Mesenchymal stem cell (in vitro differentiated cells and primary cell): ENCODE measurements around the gene BICRA.

Experiments used
- DNase-seq: peaks from one replicate; pipeline ENCODE4 v3.0.0-alpha.2; 2013
- H2AFZ ChIP-seq: one replicate; pipeline ENCODE4 v1.6.1; 2013; ENCODE audit warnings: low read depth, mild to moderate bottlenecking, control low read depth, inconsistent platforms, low read length, moderate library complexity
- H2AK5ac ChIP-seq: 2 replicates; pipeline ENCODE4 v1.6.1; 2013; ENCODE audit warnings: low read length, moderate library complexity, mild to moderate bottlenecking, inconsistent platforms; ENCODE audit not compliant: severe bottlenecking
- H2BK120ac ChIP-seq: one replicate; pipeline ENCODE4 v1.6.1; 2013; ENCODE audit warnings: low read depth, mild to moderate bottlenecking, inconsistent platforms, low read length, moderate library complexity
- H2BK12ac ChIP-seq, 2 experiments: one replicate each; pipeline ENCODE4 v1.6.1; 2013; ENCODE audit warnings: inconsistent platforms in 2 of 2, low read length in 2 of 2, mild to moderate bottlenecking in 2 of 2, moderate library complexity in 2 of 2, control low read depth in 1 of 2
- H2BK15ac ChIP-seq: one replicate; pipeline ENCODE4 v1.6.1; 2013; ENCODE audit warnings: mild to moderate bottlenecking, low read depth, inconsistent platforms; ENCODE audit not compliant: poor library complexity, severe bottlenecking
- H2BK5ac ChIP-seq: 2 replicates; pipeline ENCODE4 v1.6.1; 2013; ENCODE audit warnings: low read depth, mild to moderate bottlenecking, low read length, control low read depth, inconsistent platforms; ENCODE audit not compliant: poor library complexity, severe bottlenecking
- H3K14ac ChIP-seq, 2 experiments: one replicate each; pipeline ENCODE4 v1.6.1; 2013; ENCODE audit warnings: inconsistent platforms in 2 of 2, low read length in 2 of 2, control low read depth in 1 of 2, mild to moderate bottlenecking in 1 of 2, moderate library complexity in 1 of 2
- H3K18ac ChIP-seq, 2 experiments: one replicate each; pipeline ENCODE4 v1.6.1; 2013; ENCODE audit warnings: inconsistent platforms in 2 of 2, low read length in 2 of 2, control low read depth in 1 of 2, low read depth in 1 of 2, mild to moderate bottlenecking in 1 of 2
- H3K23ac ChIP-seq, 2 experiments: one replicate each; pipeline ENCODE4 v1.6.1; 2013; ENCODE audit warnings: inconsistent platforms in 2 of 2, low read length in 2 of 2, mild to moderate bottlenecking in 2 of 2, moderate library complexity in 2 of 2, control low read depth in 1 of 2
- H3K27ac ChIP-seq: 2 replicates; pipeline ENCODE4 v1.5.1; 2013; ENCODE audit warnings: mild to moderate bottlenecking, moderate library complexity, low read length, control low read depth, inconsistent platforms; ENCODE audit not compliant: poor library complexity, severe bottlenecking
- H3K27me3 ChIP-seq, 2 experiments: 2 replicates each; pipeline versions ENCODE4 v1.6.1 to v1.7.0; 2013; ENCODE audit warnings: low read length in 2 of 2, mild to moderate bottlenecking in 2 of 2, moderate library complexity in 2 of 2, control low read depth in 1 of 2, inconsistent platforms in 1 of 2; ENCODE audit not compliant: control insufficient read depth in 1 of 2, insufficient read depth in 1 of 2
- H3K36me3 ChIP-seq, 2 experiments: 2 replicates each; pipeline versions ENCODE4 v1.6.1 to v1.7.0; 2013; ENCODE audit warnings: low read length in 2 of 2, control low read depth in 1 of 2, inconsistent platforms in 1 of 2, low read depth in 1 of 2, mild to moderate bottlenecking in 1 of 2; ENCODE audit not compliant: insufficient read depth in 2 of 2, control insufficient read depth in 1 of 2
- H3K4ac ChIP-seq, 2 experiments: one replicate each; pipeline ENCODE4 v1.6.1; 2013; ENCODE audit warnings: inconsistent platforms in 2 of 2, low read length in 2 of 2, mild to moderate bottlenecking in 2 of 2, moderate library complexity in 2 of 2, control low read depth in 1 of 2, low read depth in 1 of 2
- H3K4me1 ChIP-seq: 2 replicates; pipeline ENCODE4 v1.6.1; 2013; ENCODE audit warnings: low read depth, low read length, control low read depth; ENCODE audit not compliant: control insufficient read depth, insufficient read depth
- H3K4me2 ChIP-seq: 2 replicates; pipeline ENCODE4 v1.6.1; 2013; ENCODE audit warnings: low read length, mild to moderate bottlenecking, inconsistent platforms; ENCODE audit not compliant: poor library complexity, severe bottlenecking
- H3K4me3 ChIP-seq, 2 experiments: 2 replicates each; pipeline versions ENCODE4 v1.5.1 to v1.7.0; 2013; ENCODE audit warnings: low read length in 2 of 2, mild to moderate bottlenecking in 2 of 2, control low read depth in 1 of 2, low read depth in 1 of 2; ENCODE audit not compliant: insufficient read depth in 1 of 2
- H3K79me1 ChIP-seq: replicated peaks from 2 replicates; pipeline ENCODE4 v1.6.1; 2013; ENCODE audit warnings: mild to moderate bottlenecking, control low read depth, low read length, inconsistent platforms; ENCODE audit not compliant: poor library complexity, severe bottlenecking
- H3K9ac ChIP-seq: 2 replicates; pipeline ENCODE4 v1.7.0; 2013; ENCODE audit warnings: mild to moderate bottlenecking, low read length, moderate library complexity
- H3K9me3 ChIP-seq: 2 replicates; pipeline ENCODE4 v1.7.0; 2013; ENCODE audit warnings: mild to moderate bottlenecking, low read length; ENCODE audit not compliant: control insufficient read depth
- H4K8ac ChIP-seq: one replicate; pipeline ENCODE4 v1.6.1; 2013; ENCODE audit warnings: inconsistent platforms, mild to moderate bottlenecking, low read length, moderate library complexity
- H4K91ac ChIP-seq: one replicate; pipeline ENCODE4 v1.6.1; 2013; ENCODE audit warnings: mild to moderate bottlenecking, low read length, inconsistent platforms
- WGBS: methylation state at CpG from one replicate; pipeline ENCODE4 v1.1.7; 2013; ENCODE audit warnings: mixed read lengths; 5-methylcytosine and 5-hydroxymethylcytosine counted together

Gene BICRA

GRCh38 chr19:47625650-47626049 lies 16.7 kb downstream of the BICRA start:
- no peak overlapping the region for H2BK5ac ChIP-seq
- no peak overlapping the region for H3K18ac ChIP-seq
- no peak overlapping the region for H3K23ac ChIP-seq
- no peak overlapping the region for H2AFZ ChIP-seq
- H3K14ac ChIP-seq, result no peak overlapping the region
- no peaks in the 10 kb centered on the region for H3K9me3 ChIP-seq
- H3K36me3 ChIP-seq, result peaks cover 21 to 23% of the 10 kb centered on the region in 2 experiments
- no peak overlapping the region for H3K4me3 ChIP-seq
- no peak overlapping the region for H3K9ac ChIP-seq
- no peak overlapping the region for H3K4ac ChIP-seq
- DNase-seq, result no peak
- H3K4me1 ChIP-seq, result peaks cover 16% of the 10 kb centered on the region
- H2BK120ac ChIP-seq, result no peak overlapping the region
- H3K27ac ChIP-seq, result no peak overlapping the region
- no peak overlapping the region for H2BK15ac ChIP-seq
- H4K91ac ChIP-seq, result no peak overlapping the region
- no peak overlapping the region for H4K8ac ChIP-seq
- H2AK5ac ChIP-seq, result no peak overlapping the region
- peaks cover 23% of the 10 kb centered on the region for H3K79me1 ChIP-seq
- H2BK12ac ChIP-seq, result no peak overlapping the region
- H3K4me2 ChIP-seq, result no peak overlapping the region
- H3K27me3 ChIP-seq, result no peaks in the 10 kb centered on the region
- WGBS, result 87% methylated on average over 6 of the region's 7 CpGs

- Histone ChIP-seq H3K4ac (no peak overlapping the region), H3K18ac (no peak overlapping the region), H3K4me1 (peaks cover 16% of the 10 kb centered on the region), H3K4me3 (no peak overlapping the region), H2BK15ac (no peak overlapping the region), H3K14ac (peak overlapping the region in 1 of 2 experiments; percentile 15), H3K4me2 (no peak overlapping the region), H3K79me1 (peaks cover 23% of the 10 kb centered on the region), H3K9ac (no peak overlapping the region), H3K23ac (no peak overlapping the region), H3K27me3 (no peaks in the 10 kb centered on the region), H3K9me3 (no peaks in the 10 kb centered on the region), H4K8ac (no peak overlapping the region), H3K27ac (no peak overlapping the region), H2BK5ac (no peak overlapping the region), H2BK12ac (peak overlapping the region in 1 of 2 experiments; percentile 15), H2AFZ (no peak overlapping the region), H2AK5ac (no peak overlapping the region), H4K91ac (peak overlapping the region; percentile 28), H2BK120ac (no peak overlapping the region), H3K36me3 (peaks cover 15 to 21% of the 10 kb centered on the region in 2 experiments)
- WGBS, result 64% methylated on average over 7 of the region's 8 CpGs
- no peak for DNase-seq
Measured at GRCh38 chr19:47626238-47626637, 17.3 kb downstream of the BICRA start.

GRCh38 chr19:47628078-47628771 lies 19.3 kb downstream of the BICRA start:
- Histone ChIP-seq H3K4me3 (no peak overlapping the region), H3K9ac (no peak overlapping the region), H3K36me3 (peaks cover 15 to 22% of the 10 kb centered on the region in 2 experiments), H4K91ac (no peak overlapping the region), H2BK5ac (no peak overlapping the region), H3K4ac (no peak overlapping the region), H3K27me3 (no peaks in the 10 kb centered on the region), H2BK12ac (no peak overlapping the region), H3K79me1 (peaks cover 28% of the 10 kb centered on the region), H4K8ac (no peak overlapping the region), H2AK5ac (no peak overlapping the region), H3K14ac (no peak overlapping the region), H2AFZ (no peak overlapping the region), H3K9me3 (no peaks in the 10 kb centered on the region), H3K27ac (no peak overlapping the region), H2BK120ac (no peak overlapping the region), H3K4me2 (no peak overlapping the region), H3K4me1 (peaks cover 15% of the 10 kb centered on the region), H3K23ac (no peak overlapping the region), H2BK15ac (no peak overlapping the region), H3K18ac (no peak overlapping the region)
- no peak for DNase-seq
- WGBS, result 97% methylated on average over 3 of the region's 4 CpGs

GRCh38 chr19:47630594-47630993 lies 21.7 kb downstream of the BICRA start:
- H3K27me3 ChIP-seq, result no peaks in the 10 kb centered on the region
- peaks cover 4 to 15% of the 10 kb centered on the region in 2 experiments for H3K36me3 ChIP-seq
- WGBS, result 98% methylated on average over 6 of the region's 6 CpGs
- peaks cover 27% of the 10 kb centered on the region for H3K79me1 ChIP-seq
- peaks cover 15% of the 10 kb centered on the region for H3K4me1 ChIP-seq
- H4K8ac ChIP-seq, result no peak overlapping the region
- no peak overlapping the region for H2AK5ac ChIP-seq
- no peak overlapping the region for H3K18ac ChIP-seq
- no peak overlapping the region for H2BK5ac ChIP-seq
- H3K27ac ChIP-seq, result no peak overlapping the region
- H3K9ac ChIP-seq, result no peak overlapping the region
- DNase-seq, result no peak
- no peak overlapping the region for H3K23ac ChIP-seq
- no peak overlapping the region for H3K4ac ChIP-seq
- no peak overlapping the region for H4K91ac ChIP-seq
- H3K14ac ChIP-seq, result no peak overlapping the region
- no peak overlapping the region for H2BK15ac ChIP-seq
- no peak overlapping the region for H3K4me2 ChIP-seq
- no peak overlapping the region for H2AFZ ChIP-seq
- no peak overlapping the region for H3K4me3 ChIP-seq
- no peak overlapping the region for H2BK12ac ChIP-seq
- no peak overlapping the region for H2BK120ac ChIP-seq
- H3K9me3 ChIP-seq, result no peaks in the 10 kb centered on the region
